ENCODE measurements around the gene SERHL2.

- TF ChIP-seq, protein P1, sequence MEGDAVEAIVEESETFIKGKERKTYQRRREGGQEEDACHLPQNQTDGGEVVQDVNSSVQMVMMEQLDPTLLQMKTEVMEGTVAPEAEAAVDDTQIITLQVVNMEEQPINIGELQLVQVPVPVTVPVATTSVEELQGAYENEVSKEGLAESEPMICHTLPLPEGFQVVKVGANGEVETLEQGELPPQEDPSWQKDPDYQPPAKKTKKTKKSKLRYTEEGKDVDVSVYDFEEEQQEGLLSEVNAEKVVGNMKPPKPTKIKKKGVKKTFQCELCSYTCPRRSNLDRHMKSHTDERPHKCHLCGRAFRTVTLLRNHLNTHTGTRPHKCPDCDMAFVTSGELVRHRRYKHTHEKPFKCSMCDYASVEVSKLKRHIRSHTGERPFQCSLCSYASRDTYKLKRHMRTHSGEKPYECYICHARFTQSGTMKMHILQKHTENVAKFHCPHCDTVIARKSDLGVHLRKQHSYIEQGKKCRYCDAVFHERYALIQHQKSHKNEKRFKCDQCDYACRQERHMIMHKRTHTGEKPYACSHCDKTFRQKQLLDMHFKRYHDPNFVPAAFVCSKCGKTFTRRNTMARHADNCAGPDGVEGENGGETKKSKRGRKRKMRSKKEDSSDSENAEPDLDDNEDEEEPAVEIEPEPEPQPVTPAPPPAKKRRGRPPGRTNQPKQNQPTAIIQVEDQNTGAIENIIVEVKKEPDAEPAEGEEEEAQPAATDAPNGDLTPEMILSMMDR (IDR thresholded peaks at IDR 0.05; ENCODE audit: low read depth, low read length), result no peak
- TF ChIP-seq, protein P2, sequence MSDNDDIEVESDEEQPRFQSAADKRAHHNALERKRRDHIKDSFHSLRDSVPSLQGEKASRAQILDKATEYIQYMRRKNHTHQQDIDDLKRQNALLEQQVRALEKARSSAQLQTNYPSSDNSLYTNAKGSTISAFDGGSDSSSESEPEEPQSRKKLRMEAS (IDR thresholded peaks at IDR 0.05; ENCODE audit: low read depth, low read length), result no peak
- TF ChIP-seq MYC (IDR thresholded peaks at IDR 0.05; ENCODE audit: low read depth, low read length) (no peak), POLR2A (IDR thresholded peaks at IDR 0.05; ENCODE audit: extremely low read depth, insufficient read length) (no peak)
Measured at GRCh38 chr22:42613872-42614301, 60.1 kb downstream of the SERHL2 start.
